ENCODE measurements around the gene FMNL1. TPM values are rescaled to one million over a fixed set of nuclear protein-coding genes. Genes with fewer than 3 reads are reported as not detected.
A peak's percentile ranks its signal among the peaks of the same experiment; 100 is the strongest.

FMNL1 gene
- polyA plus RNA-seq, 1 experiment, result 2.0 TPM

DNA sequence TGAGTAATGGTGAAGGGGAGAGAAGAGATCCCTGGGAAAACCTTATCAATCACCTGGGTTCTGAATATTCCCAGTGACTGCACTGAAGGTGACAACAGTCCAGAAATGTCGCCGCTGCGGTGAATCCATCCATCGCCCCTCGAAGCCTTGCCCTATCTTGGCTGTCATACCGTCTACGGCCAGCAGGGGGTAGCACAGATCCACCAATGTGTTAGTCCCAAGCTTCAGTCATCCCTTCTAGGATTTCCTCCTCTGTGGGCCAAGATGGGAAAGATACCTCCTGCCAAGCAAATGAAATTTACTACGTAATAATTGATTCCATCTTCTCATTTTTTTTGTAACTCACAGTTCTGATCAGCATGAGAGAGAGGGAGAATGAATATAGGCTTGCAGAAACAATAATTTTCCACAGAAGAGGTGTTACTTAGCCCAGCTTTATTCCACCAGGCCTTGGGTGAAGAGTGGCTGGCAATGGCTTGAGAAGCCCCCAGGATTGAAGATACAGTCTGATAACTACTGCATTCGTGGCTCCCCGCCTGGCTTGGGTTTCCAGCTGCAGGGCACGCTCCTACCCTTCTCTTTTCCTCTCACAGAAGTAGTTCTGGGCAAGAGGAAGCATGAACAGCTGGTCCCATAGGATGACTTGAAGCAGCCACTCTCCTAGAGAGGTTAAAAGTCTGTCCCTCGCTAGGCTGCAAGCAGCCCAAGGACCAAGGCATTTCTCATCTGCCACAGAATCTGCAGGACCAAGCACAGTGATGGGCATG is 2.6 kb upstream of the FMNL1 start:
- TF ChIP-seq, protein P1, sequence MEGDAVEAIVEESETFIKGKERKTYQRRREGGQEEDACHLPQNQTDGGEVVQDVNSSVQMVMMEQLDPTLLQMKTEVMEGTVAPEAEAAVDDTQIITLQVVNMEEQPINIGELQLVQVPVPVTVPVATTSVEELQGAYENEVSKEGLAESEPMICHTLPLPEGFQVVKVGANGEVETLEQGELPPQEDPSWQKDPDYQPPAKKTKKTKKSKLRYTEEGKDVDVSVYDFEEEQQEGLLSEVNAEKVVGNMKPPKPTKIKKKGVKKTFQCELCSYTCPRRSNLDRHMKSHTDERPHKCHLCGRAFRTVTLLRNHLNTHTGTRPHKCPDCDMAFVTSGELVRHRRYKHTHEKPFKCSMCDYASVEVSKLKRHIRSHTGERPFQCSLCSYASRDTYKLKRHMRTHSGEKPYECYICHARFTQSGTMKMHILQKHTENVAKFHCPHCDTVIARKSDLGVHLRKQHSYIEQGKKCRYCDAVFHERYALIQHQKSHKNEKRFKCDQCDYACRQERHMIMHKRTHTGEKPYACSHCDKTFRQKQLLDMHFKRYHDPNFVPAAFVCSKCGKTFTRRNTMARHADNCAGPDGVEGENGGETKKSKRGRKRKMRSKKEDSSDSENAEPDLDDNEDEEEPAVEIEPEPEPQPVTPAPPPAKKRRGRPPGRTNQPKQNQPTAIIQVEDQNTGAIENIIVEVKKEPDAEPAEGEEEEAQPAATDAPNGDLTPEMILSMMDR (IDR thresholded peaks at IDR 0.05; ENCODE audit: insufficient read depth, low read depth, low read length), result peak; percentile 84
- no peaks in the 10 kb centered on the region for H3K36me3 ChIP-seq (ENCODE audit: control insufficient read depth, insufficient read depth, low read length)
- no peak for DNase-seq (ENCODE audit: low read depth)
- ChIA-PET POLR2A (no interaction called here), CTCF (interaction anchor here (0.6 to 6.8 kb wide), 48 partner anchors 9 to 633 kb away, joined by 3 to 85 read pairs (median 4); partner anchors contain the start of genes ACBD4, HEXIM1 and MAP3K14)
- H3K27me3 ChIP-seq (ENCODE audit: control insufficient read depth, insufficient read depth, low read length), result peaks cover 5% of the 10 kb centered on the region; the same call in 1 of the 2 replicates
- H3K4me3 ChIP-seq (ENCODE audit: low read depth, low read length), result no peak overlapping the region

- TF ChIP-seq, protein P1 (IDR thresholded peaks at IDR 0.05; ENCODE audit: insufficient read depth, low read depth, low read length), result no peak
- Histone ChIP-seq H3K27me3 (ENCODE audit: control insufficient read depth, insufficient read depth, low read length) (peaks cover 5% of the 10 kb centered on the region; the same call in 1 of the 2 replicates), H3K4me3 (ENCODE audit: low read depth, low read length) (no peak overlapping the region), H3K36me3 (ENCODE audit: control insufficient read depth, insufficient read depth, low read length) (no peaks in the 10 kb centered on the region)
- POLR2A ChIA-PET, result no interaction called here
- CTCF ChIA-PET, result interaction anchor here (0.6 to 6.8 kb wide), 22 partner anchors 11 to 632 kb away, joined by 3 to 85 read pairs (median 11); partner anchors contain the start of genes ACBD4 and HEXIM1
- no peak for DNase-seq (ENCODE audit: low read depth)
Measured at GRCh38 chr17:45220079-45220478, 1.6 kb upstream of the FMNL1 start.

- POLR2A ChIA-PET, result no interaction called here
- H3K36me3 ChIP-seq (ENCODE audit: control insufficient read depth, insufficient read depth, low read length), result no peaks in the 10 kb centered on the region
- CTCF ChIA-PET, result interaction anchor here (0.9 to 6.8 kb wide), 8 partner anchors 9 to 204 kb away, joined by 3 to 85 read pairs (median 10); partner anchors contain the start of gene ACBD4
- TF ChIP-seq, protein P1 (IDR thresholded peaks at IDR 0.05; ENCODE audit: insufficient read depth, low read depth, low read length), result no peak
- no peak for DNase-seq (ENCODE audit: low read depth)
- H3K27me3 ChIP-seq (ENCODE audit: control insufficient read depth, insufficient read depth, low read length), result peaks cover 5% of the 10 kb centered on the region; the same call in 1 of the 2 replicates
- peak overlapping the region; percentile 53 for H3K4me3 ChIP-seq (ENCODE audit: low read depth, low read length)
Measured at GRCh38 chr17:45222014-45222288, 266 bp downstream of the FMNL1 start.

DNA sequence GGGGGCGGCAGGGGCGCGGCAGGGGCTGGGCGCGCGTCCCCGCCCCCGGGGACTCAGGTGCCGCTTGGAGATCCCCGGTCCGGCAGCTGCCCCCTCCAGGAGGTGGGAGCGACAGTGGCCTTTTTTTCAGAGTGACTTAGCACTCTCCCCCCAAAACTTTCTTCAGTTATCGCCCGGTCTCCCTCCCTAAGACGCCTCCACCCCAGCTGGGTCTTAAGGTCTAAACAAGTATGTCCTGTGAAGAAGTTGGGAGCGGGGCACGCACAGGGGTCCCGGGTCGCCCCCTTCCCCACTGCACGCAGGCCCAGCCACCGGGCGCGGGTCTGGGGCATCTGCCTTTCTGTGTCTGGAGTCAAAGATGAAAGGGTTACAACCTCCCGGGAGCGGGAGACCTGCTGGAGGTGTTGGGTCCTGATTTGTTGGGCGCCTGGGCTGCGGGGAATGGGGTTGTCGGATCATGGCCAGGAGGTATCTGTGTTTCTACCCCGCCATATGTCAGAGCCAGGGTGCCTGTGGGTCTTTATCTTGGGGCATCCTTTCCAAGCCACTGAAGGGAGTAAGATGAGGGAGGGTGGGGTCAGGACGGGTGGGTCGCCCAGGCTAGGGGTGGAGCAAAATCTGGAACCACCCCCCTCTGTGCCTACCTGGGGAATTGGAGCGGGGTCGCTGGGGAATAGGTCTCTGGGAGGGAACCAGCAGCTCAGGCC is 757 bp downstream of the FMNL1 start:
- POLR2A ChIA-PET, result no interaction called here
- Histone ChIP-seq H3K27me3 (ENCODE audit: control insufficient read depth, insufficient read depth, low read length) (peaks cover 5% of the 10 kb centered on the region; the same call in 1 of the 2 replicates), H3K36me3 (ENCODE audit: control insufficient read depth, insufficient read depth, low read length) (no peaks in the 10 kb centered on the region), H3K4me3 (ENCODE audit: low read depth, low read length) (peak overlapping the region; percentile 53)
- TF ChIP-seq, protein P1 (IDR thresholded peaks at IDR 0.05; ENCODE audit: insufficient read depth, low read depth, low read length), result no peak
- DNase-seq (ENCODE audit: low read depth), result no peak
- CTCF ChIA-PET, result interaction anchor here (0.9 to 6.8 kb wide), 7 partner anchors 9 to 203 kb away, joined by 3 to 85 read pairs (median 14); partner anchors contain the start of gene ACBD4

DNA sequence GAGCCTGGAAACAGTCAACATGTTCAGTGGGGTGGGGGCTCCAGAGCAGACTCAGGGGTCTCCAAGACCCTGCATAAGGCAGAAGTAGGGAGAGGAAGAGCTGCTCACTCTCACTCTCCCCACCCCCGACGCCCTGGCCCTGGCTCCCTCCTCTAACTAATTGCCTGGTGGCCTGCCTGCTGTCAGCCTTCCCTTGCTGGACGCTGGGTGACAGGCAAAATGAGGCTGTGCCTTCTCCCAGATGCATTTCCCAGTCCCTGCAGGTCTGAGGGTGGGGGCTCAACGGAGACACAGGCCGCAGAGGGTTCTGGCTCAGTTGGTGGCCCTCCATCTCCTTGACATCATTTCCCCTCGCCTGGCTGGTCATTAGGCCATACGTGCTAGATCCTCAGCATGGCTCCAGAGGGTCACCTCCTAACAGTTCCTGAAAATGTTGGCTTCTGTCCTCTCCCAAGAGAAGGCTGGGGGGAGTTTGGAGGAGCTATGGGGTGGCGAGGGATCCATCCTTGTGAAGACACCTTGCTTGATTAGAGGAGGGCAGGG is 1.4 kb downstream of the FMNL1 start:
- Histone ChIP-seq H3K36me3 (ENCODE audit: control insufficient read depth, insufficient read depth, low read length) (no peaks in the 10 kb centered on the region), H3K27me3 (ENCODE audit: control insufficient read depth, insufficient read depth, low read length) (peaks cover 5% of the 10 kb centered on the region; the same call in 1 of the 2 replicates), H3K4me3 (ENCODE audit: low read depth, low read length) (no peak overlapping the region)
- TF ChIP-seq, protein P1 (IDR thresholded peaks at IDR 0.05; ENCODE audit: insufficient read depth, low read depth, low read length), result no peak
- no peak for DNase-seq (ENCODE audit: low read depth)
- ChIA-PET CTCF (interaction anchor here (1.3 to 6.8 kb wide), 4 partner anchors 8 to 164 kb away, joined by 3 to 85 read pairs (median 46); no protein-coding TSS in a partner anchor), POLR2A (no interaction called here)

Measured in BJ (cell line).